Thyroid gland (tissue), 4 donors: ENCODE measurements around the gene RPP25L. TPM values are rescaled to one million over a fixed set of nuclear protein-coding genes. Genes with fewer than 3 reads are reported as not detected.

Experiments
- DNase-seq, 2 donors: peaks; one replicate each; pipeline ENCODE4 v3.0.0-alpha.2; 2019
- H3K27ac ChIP-seq, 3 donors: fragments of 200-600 bp; sonication (generic); 1 replicate in 2 of 3; 2 replicates in 1 of 3; pipeline ENCODE4 v1.5.1; 2016 to 2019; ENCODE audit warnings: mild to moderate bottlenecking in 1 of 3, moderate library complexity in 1 of 3
- H3K27me3 ChIP-seq: fragments of 200-600 bp; sonication (generic); one replicate; pipeline ENCODE4 v1.5.1; 2019
- H3K36me3 ChIP-seq, 2 donors: fragments of 200-600 bp; sonication (generic); one replicate each; pipeline ENCODE4 v1.5.1; 2016 to 2019
- H3K4me1 ChIP-seq, 2 donors: fragments of 200-600 bp; sonication (generic); one replicate each; pipeline ENCODE4 v1.5.1; 2017 to 2019
- H3K4me3 ChIP-seq, 3 donors: fragments of 200-600 bp; sonication (generic); replicated peaks in 1 of 3; 1 replicate in 2 of 3; 2 replicates in 1 of 3; pipeline ENCODE4 v1.5.1; 2016; ENCODE audit warnings: mild to moderate bottlenecking in 1 of 3
- H3K9me3 ChIP-seq: fragments of 200-600 bp; sonication (generic); one replicate; pipeline ENCODE4 v1.5.1; 2017
- POLR2A ChIP-seq, 2 donors: fragments of 450-650 bp; IDR thresholded peaks; one replicate each; pipeline ENCODE4 v1.6.1; 2017; ENCODE audit warnings: antibody characterized with exemption in 2 of 2, mild to moderate bottlenecking in 2 of 2, moderate library complexity in 1 of 2
- WGBS, 2 donors: methylation state at CpG; one replicate each; pipeline ENCODE4 v1.1.5; 2017; 5-methylcytosine and 5-hydroxymethylcytosine counted together
- intact Hi-C: fragments of 100-400 bp; cut with DNase I; formaldehyde crosslinking; loops from one replicate; pipeline ENCODE4 v1.15.1; 2023
- small RNA-seq: library from RNA; depleted of rRNA; stranded (forward); fragments of <200 nt; gene quantifications from one replicate; pipeline ENCODE3, GENCODE V24; 2016
- total RNA-seq, 4 donors: library from RNA; depleted of rRNA; stranded (reverse); fragments of >200 nt; gene quantifications; one replicate each; pipeline ENCODE4 v1.2.3, GENCODE V29; 2016
- TF ChIP-seq, protein P1 (sequence below), 6 experiments: fragments of 200-600 bp in 3 of 6; fragments of 450-650 bp in 3 of 6; sonication (generic) in 3 of 6; IDR thresholded peaks; one replicate each; pipeline ENCODE4 v1.5.1; 2016 to 2019; ENCODE audit warnings: antibody characterized with exemption in 6 of 6, mild to moderate bottlenecking in 2 of 6, inconsistent platforms in 1 of 6, moderate library complexity in 1 of 6

Gene RPP25L
- total RNA-seq, 4 donors from 2014 or later = 20.7 to 39.0 (median 25.8) TPM

- no peak overlapping the region for H3K27ac ChIP-seq
- no peak for DNase-seq
- no peaks in the 10 kb centered on the region for H3K36me3 ChIP-seq
- peaks cover 0 to 10% of the 10 kb centered on the region in 2 donors for H3K4me1 ChIP-seq
- WGBS, 2 donors = 61 to 63% methylated on average over 15 to 21 of the region's 21 CpGs
- intact Hi-C loops = no loop called here
- no peak for TF ChIP-seq POLR2A (IDR thresholded peaks at IDR 0.05)
- TF ChIP-seq, protein P1, sequence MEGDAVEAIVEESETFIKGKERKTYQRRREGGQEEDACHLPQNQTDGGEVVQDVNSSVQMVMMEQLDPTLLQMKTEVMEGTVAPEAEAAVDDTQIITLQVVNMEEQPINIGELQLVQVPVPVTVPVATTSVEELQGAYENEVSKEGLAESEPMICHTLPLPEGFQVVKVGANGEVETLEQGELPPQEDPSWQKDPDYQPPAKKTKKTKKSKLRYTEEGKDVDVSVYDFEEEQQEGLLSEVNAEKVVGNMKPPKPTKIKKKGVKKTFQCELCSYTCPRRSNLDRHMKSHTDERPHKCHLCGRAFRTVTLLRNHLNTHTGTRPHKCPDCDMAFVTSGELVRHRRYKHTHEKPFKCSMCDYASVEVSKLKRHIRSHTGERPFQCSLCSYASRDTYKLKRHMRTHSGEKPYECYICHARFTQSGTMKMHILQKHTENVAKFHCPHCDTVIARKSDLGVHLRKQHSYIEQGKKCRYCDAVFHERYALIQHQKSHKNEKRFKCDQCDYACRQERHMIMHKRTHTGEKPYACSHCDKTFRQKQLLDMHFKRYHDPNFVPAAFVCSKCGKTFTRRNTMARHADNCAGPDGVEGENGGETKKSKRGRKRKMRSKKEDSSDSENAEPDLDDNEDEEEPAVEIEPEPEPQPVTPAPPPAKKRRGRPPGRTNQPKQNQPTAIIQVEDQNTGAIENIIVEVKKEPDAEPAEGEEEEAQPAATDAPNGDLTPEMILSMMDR (IDR thresholded peaks at IDR 0.05) = no peak
- H3K27me3 ChIP-seq = no peaks in the 10 kb centered on the region
- no peaks in the 10 kb centered on the region for H3K9me3 ChIP-seq
- no peak overlapping the region for H3K4me3 ChIP-seq
These were observed 51.2 kb downstream of the RPP25L start for GRCh38 chr9:34560599-34561214.

Small RNAs within 50 kb of the gene (small RNA-seq; reads per million reads assigned to genes)
- not detected for gene CCL27

Other genes starting within 250 kb of the RPP25L start
- gene MYORG, start 235.2 kb downstream of the RPP25L start, total RNA-seq = 1 to 10 TPM; 3.2 to 9.2 (median 6.0) TPM
- 10 to 100 TPM in 3 of 4 donors, 1 to 10 TPM in 1; 6.6 to 14.3 (median 10.5) TPM for gene FAM219A, start 153.5 kb downstream of the RPP25L start, total RNA-seq
- gene DNAI1, start 153.3 kb downstream of the RPP25L start, total RNA-seq = under 1 TPM in 2 of 4 donors, not detected in 2; 0.81 to 0.89 TPM
- not detected for gene ENHO, start 89.1 kb downstream of the RPP25L start, total RNA-seq
- gene CNTFR, start 22.4 kb downstream of the RPP25L start, total RNA-seq = 10 to 100 TPM in 3 of 4 donors, 1 to 10 TPM in 1; 8.6 to 17.3 (median 14.1) TPM
- gene DCTN3, start 8.4 kb upstream of the RPP25L start, total RNA-seq = 100 to 1,000 TPM in 2 of 4 donors, 10 to 100 TPM in 2; 54.6 to 140 (median 89.2) TPM
- not detected for gene ARID3C, start 17.0 kb upstream of the RPP25L start, total RNA-seq
- gene SIGMAR1, start 25.7 kb upstream of the RPP25L start, total RNA-seq = 10 to 100 TPM; 48.6 to 89.7 (median 76.6) TPM
- gene GALT, start 34.6 kb upstream of the RPP25L start, total RNA-seq = 10 to 100 TPM; 48.7 to 76.5 (median 57.1) TPM
- 10 to 100 TPM; 43.8 to 89.9 (median 56.5) TPM for gene IL11RA, start 40.1 kb upstream of the RPP25L start, total RNA-seq
- gene CCL27, start 50.6 kb upstream of the RPP25L start, total RNA-seq = 1 to 10 TPM in 1 of 4 donors, not detected in 3; 1.1 TPM
- 1 to 10 TPM in 2 of 4 donors, not detected in 2; 2.2 to 8.5 TPM for gene CCL19, start 79.2 kb upstream of the RPP25L start, total RNA-seq
- 1,000 to 10,000 TPM in 1 of 4 donors, 100 to 1,000 TPM in 3; 196 to 1,821 (median 617) TPM for gene CCL21, start 98.0 kb upstream of the RPP25L start, total RNA-seq